HG02884 (cell line): Measurements from ENCODE around the gene GNG4.

Source experiments
- ATAC-seq: cut with Tn5 transposase; IDR thresholded peaks from one replicate; pipeline ENCODE4 v1.9.1; 2021; ENCODE audit warnings: mild to moderate bottlenecking, moderate library complexity; ENCODE audit not compliant: unreplicated experiment

The GNG4 gene

GRCh38 chr1:235500971-235501540 is 148.5 kb downstream of the GNG4 start:
- ATAC-seq: no peak
